Fibroblast of skin of left biceps (primary cell): Measurements from ENCODE around the gene FCER2.

Experiments
- DNase-seq, 2 experiments: peaks; one replicate each; pipeline ENCODE4 v3.0.0-alpha.2; 2013; ENCODE audit warnings: low read depth in 2 of 2

The FCER2 gene

DNA sequence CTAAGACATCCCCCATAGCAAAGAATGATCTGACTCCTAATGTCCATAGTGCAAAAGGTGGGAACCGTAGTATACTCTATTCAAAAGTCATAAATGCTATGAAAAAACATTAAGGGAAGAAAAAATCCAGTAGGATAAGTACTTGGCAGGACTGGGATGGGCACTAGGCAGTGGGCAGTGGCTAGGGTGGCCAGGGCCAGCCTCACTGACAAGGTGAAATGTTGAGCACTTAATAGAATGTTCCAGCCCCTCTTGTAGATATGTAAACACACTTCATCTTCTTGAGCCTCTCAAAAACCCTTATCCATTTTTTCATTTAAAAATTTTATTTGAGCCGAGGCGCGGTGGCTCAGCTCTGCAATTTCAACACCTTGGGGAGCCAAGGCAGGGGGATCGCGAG is 31.4 kb upstream of the FCER2 start:
- DNase-seq, result no peak

DNA sequence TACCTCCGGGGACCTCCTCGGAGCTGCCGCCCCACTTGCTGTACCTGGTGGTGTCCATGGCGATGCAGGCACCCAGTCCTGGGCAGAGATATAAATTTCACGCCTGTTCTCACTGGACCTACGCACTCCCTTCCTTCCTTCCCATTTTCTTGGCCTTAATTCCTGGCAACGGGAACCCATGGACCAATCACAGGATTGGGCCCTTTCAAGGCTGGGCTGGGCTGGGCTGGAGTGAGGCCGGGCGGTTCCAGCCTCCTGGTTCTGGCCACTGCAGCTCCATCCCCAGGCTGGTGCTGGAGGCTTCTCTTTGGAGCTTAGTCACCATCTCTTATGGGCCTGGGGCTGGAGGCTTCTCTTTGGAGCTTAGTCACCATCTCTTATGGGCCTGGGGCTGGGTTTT is 30.1 kb upstream of the FCER2 start, which contains the start of gene CLEC4G:
Gene CLEC4G, minus strand, starts transcription at position 66 of the 400 bp plus-strand sequence. Its CDS starts 8 bp downstream, at position 58.
- no peak for DNase-seq

DNA sequence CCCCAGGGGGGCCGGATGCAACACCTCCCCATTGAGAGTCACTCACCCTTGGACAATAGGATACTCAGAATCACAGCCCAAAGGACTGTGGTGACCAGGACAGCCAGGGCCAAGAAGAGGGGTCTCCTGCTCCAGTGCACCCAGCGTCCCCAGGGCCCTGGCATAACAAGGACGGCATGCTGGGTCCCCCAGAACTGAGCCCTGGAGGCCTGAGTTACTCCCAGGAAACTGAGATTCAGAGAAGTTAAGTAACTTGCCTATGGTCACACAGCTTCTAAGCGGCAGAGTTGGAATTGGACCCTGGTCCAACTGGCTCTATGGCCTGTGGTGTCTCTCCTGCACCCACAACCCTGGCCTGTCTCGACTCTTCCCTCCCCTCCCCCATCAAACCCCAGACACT is 29.7 kb upstream of the FCER2 start:
- DNase-seq, result no peak

DNA sequence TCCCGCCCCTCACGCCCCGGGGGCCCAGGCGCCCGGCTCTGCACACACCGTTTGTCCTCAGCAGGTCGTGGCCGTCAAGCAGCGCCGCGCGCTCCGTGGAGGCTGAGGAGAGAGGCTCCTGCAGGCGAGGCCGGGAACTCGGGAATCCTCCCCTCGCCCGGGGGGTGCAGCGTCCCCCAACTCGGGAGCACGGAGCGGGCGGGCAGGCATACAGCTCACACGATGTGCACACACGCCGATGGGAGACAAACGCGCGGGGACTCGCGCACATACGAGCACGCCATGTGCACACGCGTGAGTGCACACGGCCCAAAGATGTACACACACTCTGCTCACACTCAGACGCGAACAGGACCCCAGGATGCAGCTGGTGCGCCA is 29.3 kb upstream of the FCER2 start:
- no peak for DNase-seq

DNA sequence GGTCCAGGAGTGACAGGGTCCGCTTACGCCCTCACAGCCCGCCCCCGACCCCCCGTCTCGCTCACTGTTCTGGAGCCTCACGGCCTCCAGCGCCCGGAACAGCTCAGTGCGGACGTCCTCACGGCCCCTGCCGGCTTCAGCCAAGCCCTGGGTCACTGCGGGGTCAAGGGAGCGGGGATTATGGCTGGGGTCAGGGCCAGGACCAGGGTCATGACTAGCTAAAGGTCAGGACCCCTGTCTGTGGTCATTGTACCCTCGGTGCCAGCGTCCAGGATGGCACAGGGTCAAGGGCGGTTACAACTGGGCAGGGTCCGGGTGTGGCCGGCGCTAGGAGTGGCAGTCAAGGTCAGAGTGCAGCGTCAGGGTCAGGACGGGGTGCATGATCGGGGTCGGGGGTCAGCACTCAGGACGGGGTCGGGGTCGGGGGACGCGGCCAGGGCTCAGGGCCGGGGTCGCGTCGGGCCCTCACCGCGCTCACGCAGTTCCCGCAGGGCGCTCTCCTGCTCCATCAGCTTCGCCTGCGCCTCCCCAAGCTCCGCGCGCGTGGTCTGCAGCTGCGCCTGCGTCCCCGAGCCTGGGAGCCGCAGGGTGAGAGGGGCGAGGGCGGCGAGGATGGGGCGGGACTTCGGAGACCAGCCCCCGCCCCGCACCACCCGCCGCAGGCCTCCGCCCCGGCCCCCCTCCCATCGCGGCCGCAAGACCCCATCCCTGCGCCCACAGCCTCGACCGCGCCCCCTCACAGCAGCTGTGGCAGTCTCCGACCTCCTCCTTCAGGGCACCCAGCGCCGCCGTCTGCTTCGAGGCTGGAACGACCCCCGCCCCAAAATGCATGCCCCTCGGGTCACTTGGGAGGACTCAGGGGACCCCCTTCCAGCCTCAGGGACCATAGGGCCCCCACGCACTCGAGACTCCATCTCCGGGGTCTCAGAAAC is 28.6 kb upstream of the FCER2 start:
- DNase-seq, result no peak

DNA sequence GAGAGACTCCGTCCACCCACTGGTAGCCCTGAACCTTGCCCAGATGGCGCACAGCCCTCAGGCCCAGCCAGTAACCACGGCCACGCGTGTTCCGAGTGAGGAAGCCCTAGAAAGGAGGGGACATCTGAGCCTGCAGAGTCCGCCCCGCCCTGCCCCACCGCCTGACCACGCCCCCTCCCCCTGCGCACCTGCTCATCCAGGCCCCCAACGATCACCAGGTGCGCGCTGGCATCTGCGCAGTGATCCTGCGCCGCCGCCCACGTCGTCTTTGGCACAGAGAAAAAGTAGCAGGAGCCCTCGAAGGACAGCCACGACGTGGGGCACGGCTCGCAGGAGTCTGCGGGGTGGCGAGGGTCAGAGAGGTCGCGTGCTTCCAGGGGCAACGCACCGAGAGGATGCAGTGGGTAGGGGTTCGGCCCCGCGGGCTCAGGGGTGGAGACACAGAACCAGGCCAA is 27.9 kb upstream of the FCER2 start:
- DNase-seq, result no peak

DNA sequence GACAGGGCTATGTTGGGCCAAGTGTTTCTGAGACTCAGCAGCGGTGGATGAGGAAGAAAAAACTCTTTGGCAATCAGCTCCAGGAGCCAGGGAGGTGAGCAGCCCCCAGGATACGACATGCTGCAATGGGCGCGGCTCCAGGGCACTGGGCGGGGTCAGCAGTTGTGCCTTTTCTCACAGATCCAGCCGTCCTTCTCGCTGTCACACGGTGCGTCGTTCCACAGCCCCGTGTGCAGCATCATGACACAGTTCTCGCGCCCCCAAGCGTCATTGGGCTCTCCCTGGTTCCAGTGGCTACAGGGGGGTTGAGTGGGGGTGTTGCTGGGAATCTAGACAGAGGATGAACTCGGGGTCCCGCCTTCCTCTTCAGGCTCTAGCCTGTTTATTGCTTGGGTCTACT is 27.3 kb upstream of the FCER2 start:
- DNase-seq, result no peak

DNA sequence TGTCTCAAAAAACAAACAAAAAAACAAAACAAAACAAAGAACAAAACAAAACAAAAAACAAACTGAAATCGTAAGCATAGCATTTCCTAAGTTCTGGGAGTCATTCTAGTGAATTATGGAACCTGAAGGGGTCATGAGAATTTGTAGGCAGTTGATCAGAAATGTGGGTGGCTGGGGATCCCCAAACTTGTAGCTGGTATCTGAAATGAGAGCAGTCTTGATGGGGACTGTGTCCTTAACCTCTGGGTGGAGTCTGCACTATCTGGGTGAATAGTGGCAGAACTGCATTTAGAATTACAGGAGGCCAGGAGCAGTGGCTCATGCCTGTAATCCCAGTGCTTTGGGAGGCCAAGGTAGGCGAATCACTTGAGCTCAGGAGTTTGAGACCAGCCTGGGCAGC is 23.9 kb upstream of the FCER2 start:
- DNase-seq, result no peak

DNA sequence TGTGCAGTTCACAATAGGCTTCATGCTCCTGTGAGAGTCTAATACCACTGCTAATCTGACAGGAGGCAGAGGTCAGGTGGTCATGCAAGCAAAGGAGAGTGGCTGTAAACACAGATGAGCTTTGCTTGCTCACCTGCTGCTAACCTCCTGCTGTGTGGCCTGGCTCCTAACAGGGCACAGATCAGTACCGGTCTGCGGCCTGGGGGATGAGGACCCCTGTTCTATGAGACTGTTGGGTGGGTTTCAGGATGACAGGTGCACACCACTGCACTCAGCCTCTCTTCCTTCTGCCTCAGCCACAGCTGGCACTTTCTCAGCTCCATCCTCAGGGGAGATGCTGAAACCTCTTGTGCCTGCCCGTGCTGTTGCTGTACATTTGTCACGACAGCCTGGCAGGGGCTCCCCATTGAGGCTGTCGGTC is 20.3 kb upstream of the FCER2 start:
- DNase-seq, result no peak

DNA sequence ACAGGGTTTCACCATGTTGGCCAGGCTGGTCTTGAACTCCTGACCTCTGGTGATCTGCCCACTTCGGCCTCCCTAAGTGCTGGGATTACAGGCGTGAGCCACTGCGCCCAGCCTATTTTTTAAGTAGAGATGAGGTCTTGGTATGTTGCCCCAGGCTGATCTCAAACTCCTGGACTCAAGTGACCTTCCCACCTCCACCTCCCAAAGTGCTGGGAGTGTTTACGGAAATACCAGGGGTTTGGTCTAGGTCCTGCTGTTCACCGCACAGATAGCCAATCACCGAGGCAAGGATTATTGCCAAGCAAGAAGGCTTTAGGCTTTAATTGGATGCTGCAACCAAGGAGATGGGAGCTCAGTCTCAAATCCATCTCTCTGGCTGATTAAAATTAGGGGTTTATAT is 18.4 kb upstream of the FCER2 start:
- no peak for DNase-seq

DNA sequence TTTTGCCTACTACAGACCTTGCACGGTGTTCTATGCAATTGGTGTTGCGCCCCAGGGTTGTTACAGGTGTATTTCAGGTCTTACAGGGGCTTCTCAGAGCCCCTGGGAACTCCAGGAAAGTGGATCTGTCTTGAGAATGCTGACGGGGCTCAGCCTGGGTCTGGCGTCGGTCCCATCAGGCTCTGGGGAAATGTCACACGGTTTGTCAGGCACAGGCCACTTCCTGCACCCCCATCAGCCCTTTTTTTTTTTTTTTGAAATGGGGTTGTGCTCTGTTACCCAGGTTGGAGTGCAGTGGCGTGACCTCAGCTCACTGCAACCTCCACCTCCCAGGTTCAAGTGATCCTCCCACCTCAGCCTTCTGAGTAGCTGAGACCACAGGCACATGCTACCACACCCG is 16.7 kb upstream of the FCER2 start:
- DNase-seq, result no peak

DNA sequence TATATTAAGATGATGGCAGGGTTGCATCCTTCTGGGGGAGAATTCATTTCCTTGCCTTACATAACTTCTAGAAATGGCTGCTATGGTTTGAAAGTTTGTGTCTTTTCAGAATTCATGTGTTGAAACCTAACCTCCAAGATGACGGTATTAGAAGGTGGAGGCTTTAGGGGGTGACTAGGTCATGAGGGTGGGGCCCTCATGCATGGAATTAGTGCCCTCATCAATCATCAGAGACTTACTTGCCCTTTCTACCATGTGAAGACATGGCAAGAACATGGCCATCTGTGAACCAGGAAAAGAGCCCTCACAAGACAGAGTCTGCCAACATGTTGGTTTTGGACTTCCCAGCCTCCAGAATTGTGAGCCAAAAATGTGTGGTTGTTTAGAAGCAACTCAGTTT is 14.8 kb upstream of the FCER2 start:
- DNase-seq, result no peak

DNA sequence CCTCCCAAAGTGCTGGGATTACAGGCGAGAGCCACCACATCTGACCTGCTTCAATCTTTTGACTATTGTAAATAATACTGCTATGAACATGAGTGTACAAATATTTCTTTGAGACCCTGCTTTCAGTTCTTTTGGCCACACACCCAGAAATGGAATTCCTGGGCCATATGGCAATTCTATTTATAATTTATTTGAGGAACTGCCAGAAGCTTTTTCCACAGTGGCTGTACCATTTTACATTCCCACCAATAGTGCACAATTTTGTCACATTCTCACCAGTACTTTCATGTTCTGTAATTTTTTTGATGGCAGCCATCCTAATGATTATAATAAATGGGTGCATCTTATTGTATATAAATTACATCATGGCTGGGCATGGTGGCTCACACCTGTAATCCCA is 13.7 kb upstream of the FCER2 start:
- no peak for DNase-seq

DNA sequence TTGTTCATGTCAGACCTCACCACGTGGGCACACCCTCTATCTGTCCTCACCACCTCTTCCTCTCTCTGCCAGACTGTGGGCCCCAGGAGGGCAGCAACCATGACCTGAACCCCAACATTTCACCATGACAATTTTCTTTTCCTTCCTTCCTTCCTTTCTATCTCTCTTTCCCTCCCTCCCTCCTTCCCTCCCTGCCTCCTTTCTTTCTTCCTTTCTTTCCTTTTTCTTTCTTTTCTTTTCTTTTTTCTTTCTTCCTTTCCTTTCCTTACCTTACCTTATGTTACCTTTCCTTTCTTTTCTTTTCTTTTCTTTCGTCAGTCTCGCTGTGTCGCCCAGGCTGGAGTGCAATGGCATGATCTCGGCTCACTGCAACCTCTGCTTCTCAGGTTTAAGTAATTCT is 8.7 kb upstream of the FCER2 start:
- no peak for DNase-seq

DNA sequence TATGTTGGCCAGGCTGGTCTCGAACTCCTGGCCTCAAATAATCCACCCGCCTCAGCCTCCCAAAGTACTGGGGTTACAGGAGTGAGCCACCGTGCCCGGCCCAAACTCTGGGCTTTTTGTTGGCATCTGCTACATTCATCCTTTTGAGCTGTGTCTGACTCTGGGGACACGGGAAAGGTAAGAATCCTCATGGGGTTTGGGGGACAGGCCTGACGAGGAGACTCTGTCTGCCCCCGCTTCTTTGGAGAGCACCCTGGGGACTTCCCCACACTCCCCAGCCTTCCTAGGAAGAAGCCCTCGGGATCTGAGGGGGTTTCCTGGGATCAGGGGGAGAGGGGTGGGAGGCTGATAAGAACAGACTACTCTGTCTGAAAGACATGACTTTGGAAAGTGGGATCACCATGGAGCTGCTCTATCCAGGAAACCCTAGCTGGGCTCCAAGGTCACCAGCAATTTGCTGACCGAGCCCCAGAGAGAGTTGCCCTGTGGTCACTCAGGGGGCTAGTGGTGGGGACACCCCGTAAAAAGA is 8.1 kb upstream of the FCER2 start:
- DNase-seq, result no peak

DNA sequence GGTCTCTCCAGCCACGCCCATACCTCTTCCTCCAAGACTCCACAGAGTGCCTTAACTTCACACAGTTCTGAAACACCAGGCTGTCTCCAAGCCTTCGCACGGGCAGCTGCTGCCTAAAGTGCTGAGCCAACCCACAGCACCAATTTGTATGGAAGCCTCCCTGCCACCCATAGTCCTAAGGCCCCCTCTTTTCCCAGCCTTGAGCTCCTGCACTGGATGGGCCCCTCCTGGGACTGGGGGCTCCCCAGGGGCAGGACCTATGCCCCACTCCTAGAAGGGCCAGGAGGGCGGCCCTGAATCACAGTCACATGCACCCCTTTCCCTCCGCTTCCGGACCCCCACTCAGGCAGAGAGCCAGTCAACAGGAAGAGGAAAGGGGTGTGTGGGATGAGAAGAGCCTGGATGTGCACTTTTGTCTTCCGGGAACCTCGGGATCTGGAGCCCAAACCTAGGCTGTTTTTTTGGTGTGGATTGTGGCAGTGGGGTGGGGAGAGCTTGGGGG is 5.1 kb upstream of the FCER2 start:
- DNase-seq, result no peak

DNA sequence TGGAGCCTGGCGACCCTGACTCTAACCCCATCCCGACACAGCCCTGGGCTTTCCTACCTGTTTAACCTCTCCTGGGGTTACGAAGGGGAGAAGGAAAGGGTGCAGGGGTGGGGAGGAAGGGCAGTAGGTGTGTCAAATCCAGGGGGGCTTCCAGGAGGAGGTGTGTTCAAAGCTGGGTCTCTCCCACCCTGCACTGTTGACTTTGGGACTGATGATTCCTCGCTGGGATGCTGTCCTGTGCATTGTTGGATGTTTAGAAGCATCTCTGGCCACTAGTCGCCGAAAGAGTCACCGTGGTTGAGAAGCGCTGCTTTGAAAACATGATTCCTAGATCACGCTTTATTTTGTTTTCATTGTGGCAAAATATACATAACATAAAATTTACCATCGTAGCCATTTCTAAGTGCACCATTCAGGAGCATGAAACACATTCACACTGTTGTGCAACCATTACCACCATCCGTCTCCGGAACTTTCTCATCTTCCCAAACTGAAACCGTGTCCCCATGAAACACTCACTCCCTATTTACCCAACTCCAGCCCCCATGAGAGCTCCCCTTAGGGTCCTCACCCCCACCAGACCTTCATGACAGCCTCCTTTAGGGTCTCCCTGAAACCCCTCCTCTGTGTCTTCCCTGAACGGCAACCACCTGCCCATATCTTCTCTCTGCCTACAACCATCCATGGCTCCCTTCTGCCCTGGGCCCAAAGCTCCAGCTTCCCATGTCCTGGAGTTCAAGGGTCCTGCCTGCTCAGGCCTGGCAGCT is 4.4 kb upstream of the FCER2 start:
- DNase-seq, result no peak

DNA sequence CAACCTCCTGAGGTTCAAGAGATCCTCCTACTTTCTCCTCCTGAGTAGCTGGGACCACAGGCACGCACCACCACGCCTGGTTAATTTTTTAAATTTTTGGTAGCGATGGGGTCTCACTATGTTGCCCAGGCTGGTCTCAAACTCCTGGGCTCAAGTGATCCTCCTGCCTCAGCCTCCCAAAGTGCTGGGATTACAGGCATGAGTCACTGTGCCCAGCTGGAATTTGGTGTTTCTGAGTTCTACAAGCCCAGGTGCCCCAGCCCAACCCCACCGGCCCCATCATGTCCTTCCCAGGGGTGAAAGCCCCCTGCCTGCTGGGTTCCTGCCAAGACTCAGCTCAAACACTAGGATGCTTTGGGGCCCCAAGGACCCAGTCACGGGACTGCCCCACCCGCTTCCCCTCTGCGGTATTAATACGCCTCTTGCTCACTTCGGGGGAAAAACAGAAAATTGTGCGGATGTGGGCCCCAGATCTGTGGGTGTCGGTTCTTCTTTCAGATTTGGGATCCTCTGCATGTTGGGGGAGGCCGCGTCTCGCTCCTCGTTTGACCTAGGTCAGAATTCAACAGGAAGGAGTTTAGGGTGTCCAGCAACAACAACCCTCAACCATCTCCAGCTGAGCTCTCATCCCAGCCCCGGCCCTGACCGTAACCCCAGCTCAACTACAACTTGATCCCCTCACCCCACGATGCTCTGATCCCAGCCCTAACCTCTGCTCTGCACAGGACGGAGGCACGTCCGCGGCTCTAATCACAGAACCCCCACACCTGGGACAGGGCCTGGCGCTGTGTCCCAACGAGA is 3.7 kb upstream of the FCER2 start:
- no peak for DNase-seq

DNA sequence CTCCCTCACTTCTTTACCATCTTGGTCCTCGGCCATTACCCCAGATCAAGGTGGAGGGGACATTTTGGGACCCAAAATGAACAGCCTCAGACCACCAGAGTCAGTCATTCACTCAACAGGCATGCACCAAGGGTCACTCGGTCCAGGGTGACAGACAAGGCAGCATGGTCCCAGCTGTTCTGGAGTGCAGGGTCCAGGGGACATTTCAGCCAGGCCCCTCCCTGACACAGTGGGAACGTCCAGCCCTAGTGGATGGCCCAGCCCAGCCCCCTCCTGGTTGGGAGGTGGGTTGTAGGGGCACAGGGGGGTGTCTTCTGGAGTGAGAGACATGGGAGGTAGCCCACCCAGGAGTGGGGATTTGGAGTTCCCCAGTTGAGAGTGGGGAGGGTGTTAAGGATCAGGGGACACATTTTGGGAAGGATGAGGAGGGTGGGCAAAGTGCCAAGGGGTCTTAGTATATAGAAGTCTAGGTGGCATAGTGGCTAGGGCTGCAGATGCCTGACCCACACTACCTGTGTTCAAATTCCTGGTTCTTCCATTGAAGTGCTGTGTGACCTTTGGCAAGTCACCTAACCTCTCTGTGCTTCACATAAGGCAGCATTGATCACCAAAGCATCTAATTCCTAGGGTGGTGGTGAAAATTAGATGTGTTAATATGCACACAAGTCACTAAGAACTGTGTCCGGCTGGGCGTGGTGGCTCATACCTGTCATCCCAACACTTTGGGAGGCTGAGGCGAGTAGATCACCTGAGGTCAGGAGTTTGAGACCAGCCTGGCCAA is 2.5 kb upstream of the FCER2 start:
- DNase-seq, result no peak

DNA sequence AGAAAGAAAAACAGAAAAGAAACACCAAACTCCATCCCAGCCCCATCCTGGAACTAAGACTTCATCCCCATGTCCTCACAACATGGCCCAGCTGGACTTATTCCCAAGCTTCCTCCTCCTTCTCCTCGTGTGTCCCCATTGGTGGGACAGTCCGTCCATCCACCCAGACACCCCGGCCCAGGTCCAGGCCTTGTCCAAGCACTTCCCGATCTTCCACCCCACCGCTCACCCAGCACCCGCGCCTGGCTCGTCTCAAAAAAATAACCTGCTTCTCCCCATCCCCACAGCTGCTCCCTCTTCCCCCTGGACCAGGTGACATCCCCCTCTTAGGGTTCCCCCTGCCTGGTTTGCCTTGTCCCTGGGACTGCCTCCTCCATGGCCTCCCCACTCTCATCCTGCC is 1.4 kb upstream of the FCER2 start:
- no peak for DNase-seq
